Suprapubic skin (tissue), 4 donors: ENCODE data around the gene PEX11A.

Experiments
- EP300 ChIP-seq: sonication (generic); formaldehyde crosslinking; IDR thresholded peaks from one replicate; pipeline ENCODE4 v1.6.1; 2017; ENCODE audit warnings: antibody characterized with exemption
- POLR2A ChIP-seq, 2 donors: fragments of 450-650 bp; IDR thresholded peaks; one replicate each; pipeline ENCODE4 v1.6.1; 2017; ENCODE audit warnings: antibody characterized with exemption in 2 of 2, mild to moderate bottlenecking in 2 of 2, moderate library complexity in 2 of 2
- POLR2AphosphoS5 ChIP-seq, 3 donors: sonication (generic); formaldehyde crosslinking; IDR thresholded peaks; one replicate each; pipeline ENCODE4 v1.6.1; 2017; ENCODE audit warnings: antibody characterized with exemption in 3 of 3
- TF ChIP-seq, protein P1 (sequence below), 2 donors: fragments of 200-600 bp in 1 of 2; fragments of 450-650 bp in 1 of 2; sonication (generic) in 1 of 2; IDR thresholded peaks; one replicate each; pipeline ENCODE4 v1.5.1; 2016 to 2019; ENCODE audit warnings: antibody characterized with exemption in 2 of 2, mild to moderate bottlenecking in 1 of 2, moderate library complexity in 1 of 2

DNA sequence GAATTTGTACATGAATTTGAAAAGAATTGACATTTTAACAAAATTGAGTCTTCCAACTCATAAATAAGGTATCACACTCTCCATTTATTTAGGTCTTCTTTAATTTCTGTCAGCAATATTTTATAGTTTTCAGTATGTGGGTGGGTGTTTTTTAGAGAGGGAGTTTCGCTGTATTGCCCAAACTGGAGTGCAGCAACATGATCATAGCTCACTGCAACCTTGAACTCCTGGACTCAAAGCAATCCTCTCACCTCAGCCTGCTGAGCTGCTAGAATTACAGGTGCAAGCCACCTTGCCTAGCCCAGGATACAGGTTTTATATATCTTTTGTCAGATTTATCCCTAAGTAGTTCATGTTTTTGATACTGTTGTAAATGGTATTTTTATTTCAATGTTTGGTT lies 4.6 kb upstream of the PEX11A start:
- no peak for TF ChIP-seq EP300
- TF ChIP-seq, protein P1, sequence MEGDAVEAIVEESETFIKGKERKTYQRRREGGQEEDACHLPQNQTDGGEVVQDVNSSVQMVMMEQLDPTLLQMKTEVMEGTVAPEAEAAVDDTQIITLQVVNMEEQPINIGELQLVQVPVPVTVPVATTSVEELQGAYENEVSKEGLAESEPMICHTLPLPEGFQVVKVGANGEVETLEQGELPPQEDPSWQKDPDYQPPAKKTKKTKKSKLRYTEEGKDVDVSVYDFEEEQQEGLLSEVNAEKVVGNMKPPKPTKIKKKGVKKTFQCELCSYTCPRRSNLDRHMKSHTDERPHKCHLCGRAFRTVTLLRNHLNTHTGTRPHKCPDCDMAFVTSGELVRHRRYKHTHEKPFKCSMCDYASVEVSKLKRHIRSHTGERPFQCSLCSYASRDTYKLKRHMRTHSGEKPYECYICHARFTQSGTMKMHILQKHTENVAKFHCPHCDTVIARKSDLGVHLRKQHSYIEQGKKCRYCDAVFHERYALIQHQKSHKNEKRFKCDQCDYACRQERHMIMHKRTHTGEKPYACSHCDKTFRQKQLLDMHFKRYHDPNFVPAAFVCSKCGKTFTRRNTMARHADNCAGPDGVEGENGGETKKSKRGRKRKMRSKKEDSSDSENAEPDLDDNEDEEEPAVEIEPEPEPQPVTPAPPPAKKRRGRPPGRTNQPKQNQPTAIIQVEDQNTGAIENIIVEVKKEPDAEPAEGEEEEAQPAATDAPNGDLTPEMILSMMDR (IDR thresholded peaks at IDR 0.05): no peak
- TF ChIP-seq POLR2AphosphoS5 (IDR thresholded peaks at IDR 0.05): no peak
- no peak for TF ChIP-seq POLR2A (IDR thresholded peaks at IDR 0.05)
